ENCODE measurements around the gene MAST3. TPM values are rescaled to one million over a fixed set of nuclear protein-coding genes. Genes with fewer than 3 reads are reported as not detected.

The MAST3 gene
- total and polyA plus RNA-seq, 4 donors = 4.4 to 32.7 (median 23.4) TPM

GRCh38 chr19:18194181-18194530, 96.6 kb downstream of the MAST3 start:
- 51 to 53% methylated on average over 12 of the region's 12 CpGs for WGBS, 2 donors
- intact Hi-C loops (cut with DNase I) = loop anchor here (5.0 kb wide), 1 partner anchor 58 kb away; no protein-coding TSS in a partner anchor
- no peak overlapping the region for H3K27ac ChIP-seq (ENCODE audit: low read depth in 1 of 2, low read length in 2 of 2)

GRCh38 chr19:18194554-18195238, 97.1 kb downstream of the MAST3 start:
- intact Hi-C loops (cut with DNase I) = loop anchor here (5.0 kb wide), 1 partner anchor 58 kb away; no protein-coding TSS in a partner anchor
- no peak overlapping the region for H3K27ac ChIP-seq (ENCODE audit: low read depth in 1 of 2, low read length in 2 of 2)
- H3K36me3 ChIP-seq (ENCODE audit: control insufficient read depth in 1 of 2, insufficient read depth in 2 of 2, low read length in 1 of 2) = no peaks in the 10 kb centered on the region
- no peaks in the 10 kb centered on the region for H3K9me3 ChIP-seq (ENCODE audit: control insufficient read depth, low read length)
- no peaks in the 10 kb centered on the region for H3K4me1 ChIP-seq (ENCODE audit: control insufficient read depth in 1 of 2, insufficient read depth in 2 of 2, low read length in 2 of 2)
- 37 to 38% methylated on average over 21 to 27 of the region's 27 CpGs for WGBS, 2 donors
- ATAC-seq (ENCODE audit: low FRiP score) = no peak
- H3K4me3 ChIP-seq (ENCODE audit: low read length in 2 of 2) = no peak overlapping the region
- H3K27me3 ChIP-seq (ENCODE audit: control insufficient read depth in 1 of 2, insufficient read depth in 2 of 2, low read length in 1 of 2) = no peaks in the 10 kb centered on the region
- DNase-seq = peak; percentile 61 to 84

More at GRCh38 chr19:18194181-18194530, 96.6 kb downstream of the MAST3 start:
- Histone ChIP-seq H3K4me1 (ENCODE audit: control insufficient read depth in 1 of 2, insufficient read depth in 2 of 2, low read length in 2 of 2) (no peaks in the 10 kb centered on the region), H3K36me3 (ENCODE audit: control insufficient read depth in 1 of 2, insufficient read depth in 2 of 2, low read length in 1 of 2) (no peaks in the 10 kb centered on the region), H3K4me3 (ENCODE audit: low read length in 2 of 2) (no peak overlapping the region), H3K9me3 (ENCODE audit: control insufficient read depth, low read length) (no peaks in the 10 kb centered on the region), H3K27me3 (ENCODE audit: control insufficient read depth in 1 of 2, insufficient read depth in 2 of 2, low read length in 1 of 2) (no peaks in the 10 kb centered on the region)
- DNase-seq = no peak
- no peak for ATAC-seq (ENCODE audit: low FRiP score)

- Histone ChIP-seq H3K4me3 (ENCODE audit: low read length in 2 of 2) (no peak overlapping the region), H3K27me3 (ENCODE audit: control insufficient read depth in 1 of 2, insufficient read depth in 2 of 2, low read length in 1 of 2) (no peaks in the 10 kb centered on the region), H3K4me1 (ENCODE audit: control insufficient read depth in 1 of 2, insufficient read depth in 2 of 2, low read length in 2 of 2) (no peaks in the 10 kb centered on the region), H3K27ac (ENCODE audit: low read depth in 1 of 2, low read length in 2 of 2) (no peak overlapping the region), H3K9me3 (ENCODE audit: control insufficient read depth, low read length) (no peaks in the 10 kb centered on the region), H3K36me3 (ENCODE audit: control insufficient read depth in 1 of 2, insufficient read depth in 2 of 2, low read length in 1 of 2) (no peaks in the 10 kb centered on the region)
- ATAC-seq (ENCODE audit: low FRiP score) (no peak), DNase-seq (no peak)
- WGBS, 2 donors = 81 to 82% methylated on average over 7 of the region's 7 CpGs
- intact Hi-C loops (cut with DNase I) = no loop called here
Observed at GRCh38 chr19:18196511-18196845, 98.9 kb downstream of the MAST3 start.

- no peaks in the 10 kb centered on the region for H3K27me3 ChIP-seq (ENCODE audit: control insufficient read depth in 1 of 2, insufficient read depth in 2 of 2, low read length in 1 of 2)
- DNase-seq (no peak), ATAC-seq (ENCODE audit: low FRiP score) (no peak)
- H3K36me3 ChIP-seq (ENCODE audit: control insufficient read depth in 1 of 2, insufficient read depth in 2 of 2, low read length in 1 of 2) = no peaks in the 10 kb centered on the region
- intact Hi-C loops (cut with DNase I) = no loop called here
- H3K4me1 ChIP-seq (ENCODE audit: control insufficient read depth in 1 of 2, insufficient read depth in 2 of 2, low read length in 2 of 2) = no peaks in the 10 kb centered on the region
- no peak overlapping the region for H3K27ac ChIP-seq (ENCODE audit: low read depth in 1 of 2, low read length in 2 of 2)
- no peaks in the 10 kb centered on the region for H3K9me3 ChIP-seq (ENCODE audit: control insufficient read depth, low read length)
- H3K4me3 ChIP-seq (ENCODE audit: low read length in 2 of 2) = no peak overlapping the region
- WGBS, 2 donors = 89% methylated on average over 18 of the region's 18 CpGs
Observed at GRCh38 chr19:18197306-18197705, 99.7 kb downstream of the MAST3 start.

GRCh38 chr19:18197941-18198340, 100.4 kb downstream of the MAST3 start:
- WGBS, 2 donors = 77 to 79% methylated on average over 6 of the region's 6 CpGs
- Histone ChIP-seq H3K4me1 (ENCODE audit: control insufficient read depth in 1 of 2, insufficient read depth in 2 of 2, low read length in 2 of 2) (no peaks in the 10 kb centered on the region), H3K4me3 (ENCODE audit: low read length in 2 of 2) (no peak overlapping the region), H3K9me3 (ENCODE audit: control insufficient read depth, low read length) (no peaks in the 10 kb centered on the region), H3K27me3 (ENCODE audit: control insufficient read depth in 1 of 2, insufficient read depth in 2 of 2, low read length in 1 of 2) (no peaks in the 10 kb centered on the region), H3K36me3 (ENCODE audit: control insufficient read depth in 1 of 2, insufficient read depth in 2 of 2, low read length in 1 of 2) (no peaks in the 10 kb centered on the region), H3K27ac (ENCODE audit: low read depth in 1 of 2, low read length in 2 of 2) (no peak overlapping the region)
- DNase-seq = no peak
- intact Hi-C loops (cut with DNase I) = no loop called here
- ATAC-seq (ENCODE audit: low FRiP score) = no peak

GRCh38 chr19:18198374-18198773, 100.8 kb downstream of the MAST3 start:
- no peaks in the 10 kb centered on the region for H3K36me3 ChIP-seq (ENCODE audit: control insufficient read depth in 1 of 2, insufficient read depth in 2 of 2, low read length in 1 of 2)
- H3K27me3 ChIP-seq (ENCODE audit: control insufficient read depth in 1 of 2, insufficient read depth in 2 of 2, low read length in 1 of 2) = no peaks in the 10 kb centered on the region
- H3K27ac ChIP-seq (ENCODE audit: low read depth in 1 of 2, low read length in 2 of 2) = no peak overlapping the region
- ATAC-seq (ENCODE audit: low FRiP score) (no peak), DNase-seq (no peak)
- no peaks in the 10 kb centered on the region for H3K4me1 ChIP-seq (ENCODE audit: control insufficient read depth in 1 of 2, insufficient read depth in 2 of 2, low read length in 2 of 2)
- H3K4me3 ChIP-seq (ENCODE audit: low read length in 2 of 2) = no peak overlapping the region
- intact Hi-C loops (cut with DNase I) = no loop called here
- 91 to 92% methylated on average over 6 of the region's 6 CpGs for WGBS, 2 donors
- no peaks in the 10 kb centered on the region for H3K9me3 ChIP-seq (ENCODE audit: control insufficient read depth, low read length)

Other genes with a start within 250 kb of the MAST3 start
- gene JAK3, start 249.8 kb upstream of the MAST3 start, total RNA-seq = 10 to 100 TPM; 15.4 to 33.3 TPM
- gene JAK3, start 249.8 kb upstream of the MAST3 start, polyA plus RNA-seq = 1 to 10 TPM; 2.3 to 2.6 TPM
- 1,000 to 10,000 TPM; 1,221 to 1,276 TPM for gene RPL18A, start 237.9 kb upstream of the MAST3 start, total RNA-seq
- 1,000 to 10,000 TPM; 2,303 to 3,237 TPM for gene RPL18A, start 237.9 kb upstream of the MAST3 start, polyA plus RNA-seq
- not detected for gene SLC5A5, start 225.8 kb upstream of the MAST3 start, total RNA-seq
- under 1 TPM in 1 of 2 donors, not detected in 1; 0.03 TPM for gene SLC5A5, start 225.8 kb upstream of the MAST3 start, polyA plus RNA-seq
- 10 to 100 TPM; 48.9 to 58.7 TPM for gene CCDC124, start 164.8 kb upstream of the MAST3 start, total RNA-seq
- 100 to 1,000 TPM; 123 to 162 TPM for gene CCDC124, start 164.8 kb upstream of the MAST3 start, polyA plus RNA-seq
- under 1 TPM in 1 of 2 donors, not detected in 1; 0.13 TPM for gene KCNN1, start 130.7 kb upstream of the MAST3 start, total RNA-seq
- gene KCNN1, start 130.7 kb upstream of the MAST3 start, polyA plus RNA-seq = under 1 TPM in 1 of 2 donors, not detected in 1; 0.13 TPM
- gene ARRDC2, start 89.6 kb upstream of the MAST3 start, total RNA-seq = 10 to 100 TPM; 40.6 to 60.5 TPM
- gene ARRDC2, start 89.6 kb upstream of the MAST3 start, polyA plus RNA-seq = 100 to 1,000 TPM in 1 of 2 donors, 10 to 100 TPM in 1; 82.5 to 104 TPM
- 1 to 10 TPM; 1.7 to 2.6 TPM for gene IL12RB1, start 10.8 kb upstream of the MAST3 start, total RNA-seq
- under 1 TPM; 0.69 to 0.75 TPM for gene IL12RB1, start 10.8 kb upstream of the MAST3 start, polyA plus RNA-seq
- gene PIK3R2, start 55.4 kb downstream of the MAST3 start, total RNA-seq = 10 to 100 TPM; 14.1 to 21.8 TPM
- 1 to 10 TPM; 1.8 to 5.1 TPM for gene PIK3R2, start 55.4 kb downstream of the MAST3 start, polyA plus RNA-seq
- gene IFI30, start 76.0 kb downstream of the MAST3 start, total RNA-seq = 10 to 100 TPM; 85.2 to 92.7 TPM
- 100 to 1,000 TPM in 1 of 2 donors, 10 to 100 TPM in 1; 35.0 to 107 TPM for gene IFI30, start 76.0 kb downstream of the MAST3 start, polyA plus RNA-seq
- 1 to 10 TPM; 5.7 to 6.2 TPM for gene MPV17L2, start 95.4 kb downstream of the MAST3 start, total RNA-seq
- gene MPV17L2, start 95.4 kb downstream of the MAST3 start, polyA plus RNA-seq = 10 to 100 TPM in 1 of 2 donors, 1 to 10 TPM in 1; 6.1 to 12.2 TPM
- gene RAB3A, start 106.3 kb downstream of the MAST3 start, total RNA-seq = 1 to 10 TPM; 3.4 to 3.8 TPM
- gene RAB3A, start 106.3 kb downstream of the MAST3 start, polyA plus RNA-seq = 1 to 10 TPM; 2.1 to 2.6 TPM
- gene PDE4C, start 128.7 kb downstream of the MAST3 start, total RNA-seq = 1 to 10 TPM; 1.7 to 2.3 TPM
- under 1 TPM; 0.03 to 0.25 TPM for gene PDE4C, start 128.7 kb downstream of the MAST3 start, polyA plus RNA-seq
- 10 to 100 TPM in 1 of 2 donors, 1 to 10 TPM in 1; 8.1 to 12.2 TPM for gene IQCN, start 176.7 kb downstream of the MAST3 start, total RNA-seq
- 10 to 100 TPM in 1 of 2 donors, 1 to 10 TPM in 1; 4.5 to 20.7 TPM for gene IQCN, start 176.7 kb downstream of the MAST3 start, polyA plus RNA-seq
- 100 to 1,000 TPM; 214 to 492 TPM for gene JUND, start 183.8 kb downstream of the MAST3 start, total RNA-seq
- 100 to 1,000 TPM in 1 of 2 donors, 10 to 100 TPM in 1; 62.6 to 161 TPM for gene JUND, start 183.8 kb downstream of the MAST3 start, polyA plus RNA-seq
- gene LSM4, start 225.3 kb downstream of the MAST3 start, total RNA-seq = 10 to 100 TPM; 32.2 to 34.5 TPM
- 10 to 100 TPM; 58.6 to 91.8 TPM for gene LSM4, start 225.3 kb downstream of the MAST3 start, polyA plus RNA-seq
- gene PGPEP1, start 242.8 kb downstream of the MAST3 start, total RNA-seq = 10 to 100 TPM; 41.5 to 46.9 TPM
- 10 to 100 TPM; 19.2 to 25.3 TPM for gene PGPEP1, start 242.8 kb downstream of the MAST3 start, polyA plus RNA-seq

All from aorta (tissue), 5 donors.